ENCODE measurements around the gene C6orf136. TPM values are rescaled to one million over a fixed set of nuclear protein-coding genes. Genes with fewer than 3 reads are reported as not detected.

The C6orf136 gene
- total RNA-seq, 2 donors from 2014 or later: 71.3 to 83.3 TPM

DNA sequence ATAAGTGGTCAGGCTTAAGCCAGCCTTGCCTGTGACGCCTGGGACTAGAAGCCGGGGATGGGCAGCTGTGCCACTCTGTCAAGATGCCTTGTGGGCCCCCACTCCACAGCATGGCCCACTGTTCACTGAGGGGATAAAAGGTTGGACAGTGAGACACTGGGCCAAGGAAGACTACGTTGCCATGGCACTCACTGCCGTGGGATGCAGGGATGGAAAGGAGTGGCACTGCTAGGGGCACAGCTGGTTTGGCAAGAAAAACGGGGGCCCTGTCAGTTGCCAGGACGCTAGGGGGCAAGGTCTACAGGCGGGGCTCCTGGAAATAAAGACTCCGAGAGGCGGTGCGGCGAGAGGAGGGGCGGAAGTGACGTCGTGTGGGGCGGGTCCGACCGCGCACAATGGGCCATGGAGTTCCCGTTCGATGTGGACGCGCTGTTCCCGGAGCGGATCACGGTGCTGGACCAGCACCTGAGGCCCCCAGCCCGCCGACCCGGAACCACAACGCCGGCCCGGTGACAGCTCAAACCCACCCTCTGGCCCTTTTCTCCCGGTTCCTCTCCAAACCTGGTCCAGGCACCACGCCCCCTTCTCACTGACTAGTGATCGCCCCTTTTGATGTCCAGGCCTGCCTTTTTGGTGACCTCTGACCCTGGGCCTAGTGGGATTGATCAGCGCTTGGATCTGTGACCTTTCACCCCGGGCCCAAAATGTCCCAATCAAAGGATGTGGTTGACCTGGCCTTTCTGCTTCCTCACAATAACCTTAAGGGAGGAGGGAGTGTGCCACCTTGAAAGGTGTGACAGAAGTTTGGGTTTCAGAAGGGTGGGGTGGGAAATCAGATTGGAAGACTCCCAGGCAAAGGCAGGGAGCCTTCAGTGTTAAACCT, 20.2 kb upstream of the C6orf136 start, which contains the start of gene ATAT1:
Gene ATAT1 (plus strand): TSS at position 391 of the 883 bp plus-strand sequence.
- intact Hi-C loops (cut with DNase I): loop anchor here (2.0 kb wide), 1 partner anchor 46 kb away; the partner anchor contains the start of gene DHX16
- Histone ChIP-seq H3K36me3 (peaks cover 21% of the 10 kb centered on the region), H3K9me3 (no peaks in the 10 kb centered on the region), H3K9ac (ENCODE audit: low read depth in 2 of 2, low read length in 2 of 2) (peak within 1 kb of the TSS; percentile 84 to 89), H3K4me1 (peaks cover 9% of the 10 kb centered on the region), H3K4me3 (peak within 1 kb of the TSS; percentile 58), H3K27ac (peak within 1 kb of the TSS; percentile 80), H3K27me3 (no peaks in the 10 kb centered on the region)
- TF ChIP-seq, protein P1, sequence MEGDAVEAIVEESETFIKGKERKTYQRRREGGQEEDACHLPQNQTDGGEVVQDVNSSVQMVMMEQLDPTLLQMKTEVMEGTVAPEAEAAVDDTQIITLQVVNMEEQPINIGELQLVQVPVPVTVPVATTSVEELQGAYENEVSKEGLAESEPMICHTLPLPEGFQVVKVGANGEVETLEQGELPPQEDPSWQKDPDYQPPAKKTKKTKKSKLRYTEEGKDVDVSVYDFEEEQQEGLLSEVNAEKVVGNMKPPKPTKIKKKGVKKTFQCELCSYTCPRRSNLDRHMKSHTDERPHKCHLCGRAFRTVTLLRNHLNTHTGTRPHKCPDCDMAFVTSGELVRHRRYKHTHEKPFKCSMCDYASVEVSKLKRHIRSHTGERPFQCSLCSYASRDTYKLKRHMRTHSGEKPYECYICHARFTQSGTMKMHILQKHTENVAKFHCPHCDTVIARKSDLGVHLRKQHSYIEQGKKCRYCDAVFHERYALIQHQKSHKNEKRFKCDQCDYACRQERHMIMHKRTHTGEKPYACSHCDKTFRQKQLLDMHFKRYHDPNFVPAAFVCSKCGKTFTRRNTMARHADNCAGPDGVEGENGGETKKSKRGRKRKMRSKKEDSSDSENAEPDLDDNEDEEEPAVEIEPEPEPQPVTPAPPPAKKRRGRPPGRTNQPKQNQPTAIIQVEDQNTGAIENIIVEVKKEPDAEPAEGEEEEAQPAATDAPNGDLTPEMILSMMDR (IDR thresholded peaks at IDR 0.05): no peak
- DNase-seq: peak; percentile 96

DNA sequence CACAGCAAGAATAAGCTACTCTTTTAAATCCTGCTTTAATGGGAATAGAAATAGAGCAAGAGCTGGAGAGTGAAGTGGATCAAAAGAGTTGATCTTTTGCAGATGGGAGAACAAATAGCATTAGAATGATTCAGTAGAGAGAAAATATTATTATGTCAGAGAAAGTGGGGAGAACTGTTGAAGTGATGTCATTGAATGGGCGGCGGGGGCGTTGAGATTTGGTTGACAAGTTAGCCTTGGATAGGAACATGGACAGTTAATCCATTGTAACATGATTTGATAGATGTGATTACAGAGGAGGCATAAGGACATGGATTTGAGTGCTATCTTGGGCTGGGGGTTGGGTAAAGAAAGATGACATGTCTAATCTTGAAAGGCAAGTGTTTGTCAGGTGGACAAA, 11.1 kb upstream of the C6orf136 start:
- Histone ChIP-seq H3K27me3 (no peaks in the 10 kb centered on the region), H3K27ac (no peak overlapping the region), H3K4me1 (no peaks in the 10 kb centered on the region), H3K9me3 (no peaks in the 10 kb centered on the region), H3K9ac (ENCODE audit: low read depth in 2 of 2, low read length in 2 of 2) (no peak overlapping the region), H3K36me3 (no peaks in the 10 kb centered on the region), H3K4me3 (no peak overlapping the region)
- TF ChIP-seq, protein P1 (IDR thresholded peaks at IDR 0.05): no peak
- DNase-seq: no peak
- intact Hi-C loops (cut with DNase I): no loop called here

DNA sequence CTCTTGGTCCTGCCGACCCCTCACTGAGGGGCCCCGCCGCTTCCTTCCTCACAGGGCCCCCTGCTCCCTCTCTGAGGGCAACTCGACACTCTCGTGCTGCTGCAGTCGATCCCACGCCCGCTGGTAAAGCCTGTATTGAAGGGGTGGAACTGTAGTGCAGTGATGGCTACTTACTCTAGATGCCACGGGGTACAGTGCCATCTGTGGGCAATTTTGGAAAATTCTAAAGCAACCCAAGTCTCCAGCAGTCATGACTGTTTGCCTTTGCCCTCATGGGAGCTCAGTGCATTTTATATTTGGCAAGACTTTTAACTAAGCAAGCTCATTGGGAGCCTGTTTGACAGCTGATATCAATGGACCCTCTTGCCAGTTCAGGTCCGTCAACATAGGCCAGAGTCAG, 6.5 kb upstream of the C6orf136 start:
- H3K9ac ChIP-seq (ENCODE audit: low read depth in 2 of 2, low read length in 2 of 2): no peak overlapping the region
- H3K4me3 ChIP-seq: no peak overlapping the region
- TF ChIP-seq, protein P1 (IDR thresholded peaks at IDR 0.05): no peak
- H3K4me1 ChIP-seq: peaks cover 6% of the 10 kb centered on the region
- no peak for DNase-seq
- intact Hi-C loops (cut with DNase I): no loop called here
- no peaks in the 10 kb centered on the region for H3K27me3 ChIP-seq
- no peaks in the 10 kb centered on the region for H3K9me3 ChIP-seq
- peaks cover 4% of the 10 kb centered on the region for H3K36me3 ChIP-seq
- H3K27ac ChIP-seq: no peak overlapping the region

DNA sequence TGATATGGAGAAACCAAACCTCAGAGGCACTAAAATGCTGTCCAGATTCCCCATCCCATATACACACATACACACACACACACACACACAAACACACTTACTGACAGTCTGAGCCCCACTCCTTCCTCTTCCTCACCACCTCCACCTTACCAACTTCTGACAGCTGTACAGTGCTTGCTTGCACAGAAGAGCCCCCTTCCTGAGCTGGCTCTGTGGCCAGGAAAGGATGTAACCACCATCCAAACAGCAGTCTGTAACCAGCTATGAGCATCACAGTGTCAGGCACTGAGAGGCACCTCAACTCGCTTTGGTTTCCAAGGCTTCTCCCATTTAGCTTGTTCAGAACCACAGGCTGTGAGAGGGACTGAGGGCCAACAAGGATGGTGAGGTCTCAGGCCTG, 5.9 kb upstream of the C6orf136 start:
- TF ChIP-seq, protein P1 (IDR thresholded peaks at IDR 0.05): no peak
- Histone ChIP-seq H3K9ac (ENCODE audit: low read depth in 2 of 2, low read length in 2 of 2) (no peak overlapping the region), H3K36me3 (peaks cover 4% of the 10 kb centered on the region), H3K27ac (no peak overlapping the region), H3K4me3 (no peak overlapping the region), H3K9me3 (no peaks in the 10 kb centered on the region), H3K27me3 (no peaks in the 10 kb centered on the region), H3K4me1 (peaks cover 6% of the 10 kb centered on the region)
- intact Hi-C loops (cut with DNase I): no loop called here
- no peak for DNase-seq

DNA sequence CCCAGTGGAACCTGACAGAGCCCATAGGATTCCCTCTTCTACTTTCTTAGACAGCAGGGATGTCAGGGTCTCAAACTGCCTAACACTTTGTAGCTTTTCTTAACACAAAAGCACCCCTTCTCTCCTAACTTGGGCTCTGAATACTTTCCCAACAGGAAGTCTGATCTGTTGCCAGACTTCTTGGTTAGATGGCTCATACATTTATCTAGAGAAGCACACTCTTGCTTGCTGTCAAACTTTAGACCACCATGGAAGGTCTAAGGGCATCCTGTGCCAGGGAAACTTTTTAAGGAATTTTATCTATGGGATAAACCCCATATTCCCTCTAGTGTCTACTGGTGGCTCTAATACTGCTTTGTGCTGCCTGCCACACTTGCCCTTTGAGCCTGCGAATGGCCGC, 3.3 kb upstream of the C6orf136 start:
- Histone ChIP-seq H3K9ac (ENCODE audit: low read depth in 2 of 2, low read length in 2 of 2) (no peak overlapping the region), H3K9me3 (no peaks in the 10 kb centered on the region), H3K4me1 (peaks cover 6% of the 10 kb centered on the region), H3K27me3 (no peaks in the 10 kb centered on the region), H3K36me3 (peaks cover 4% of the 10 kb centered on the region), H3K4me3 (no peak overlapping the region), H3K27ac (no peak overlapping the region)
- intact Hi-C loops (cut with DNase I): no loop called here
- TF ChIP-seq, protein P1 (IDR thresholded peaks at IDR 0.05): no peak
- DNase-seq: no peak

Data from colonic mucosa (tissue), 4 donors.